GM21723 (cell line): ENCODE measurements around the gene MEP1B.

Experiments
- ATAC-seq: cut with Tn5 transposase; IDR thresholded peaks from one replicate; pipeline ENCODE4 v1.9.1; 2021; ENCODE audit warnings: mild to moderate bottlenecking, moderate library complexity; ENCODE audit not compliant: unreplicated experiment

MEP1B gene

GRCh38 chr18:32262092-32262491 lies 72.3 kb downstream of the MEP1B start:
- no peak for ATAC-seq

GRCh38 chr18:32264401-32264800 lies 74.6 kb downstream of the MEP1B start:
- ATAC-seq = no peak

DNA sequence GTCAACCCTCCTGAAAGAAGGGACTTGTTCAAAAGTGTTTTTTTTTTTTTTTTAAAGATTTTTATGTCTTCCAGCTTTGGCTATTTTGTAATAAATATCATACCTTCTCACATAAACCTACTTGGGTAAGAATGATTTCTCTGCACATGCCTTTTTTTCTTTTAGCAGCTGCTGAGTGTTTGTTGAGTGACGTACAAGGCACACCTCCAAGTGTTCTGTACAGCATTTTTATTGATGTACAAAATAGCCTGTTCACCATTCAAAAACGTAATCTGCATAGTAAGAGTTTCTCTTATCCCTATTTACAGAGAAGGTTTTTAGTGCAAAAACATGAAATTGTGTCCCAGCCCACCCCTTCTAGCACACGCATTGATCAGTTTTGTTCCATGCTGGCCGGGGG lies 77.6 kb downstream of the MEP1B start:
- ATAC-seq = no peak
